Measurements from ENCODE around the gene NPTXR.
A peak's percentile ranks its signal among the peaks of the same experiment; 100 is the strongest.
"Not testable (repeated sequence)": the region's sequence is repeated elsewhere in the genome, so short reads cannot be mapped to it uniquely, and the experiment has no call there.

The NPTXR gene

GRCh38 chr22:38868886-38869381, 25.1 kb upstream of the NPTXR start:
- peak in 47 of 56 donors; percentile 23 to 86 (median 53) for DNase-seq

GRCh38 chr22:38868286-38868721, 24.5 kb upstream of the NPTXR start:
- DNase-seq = no peak

DNA sequence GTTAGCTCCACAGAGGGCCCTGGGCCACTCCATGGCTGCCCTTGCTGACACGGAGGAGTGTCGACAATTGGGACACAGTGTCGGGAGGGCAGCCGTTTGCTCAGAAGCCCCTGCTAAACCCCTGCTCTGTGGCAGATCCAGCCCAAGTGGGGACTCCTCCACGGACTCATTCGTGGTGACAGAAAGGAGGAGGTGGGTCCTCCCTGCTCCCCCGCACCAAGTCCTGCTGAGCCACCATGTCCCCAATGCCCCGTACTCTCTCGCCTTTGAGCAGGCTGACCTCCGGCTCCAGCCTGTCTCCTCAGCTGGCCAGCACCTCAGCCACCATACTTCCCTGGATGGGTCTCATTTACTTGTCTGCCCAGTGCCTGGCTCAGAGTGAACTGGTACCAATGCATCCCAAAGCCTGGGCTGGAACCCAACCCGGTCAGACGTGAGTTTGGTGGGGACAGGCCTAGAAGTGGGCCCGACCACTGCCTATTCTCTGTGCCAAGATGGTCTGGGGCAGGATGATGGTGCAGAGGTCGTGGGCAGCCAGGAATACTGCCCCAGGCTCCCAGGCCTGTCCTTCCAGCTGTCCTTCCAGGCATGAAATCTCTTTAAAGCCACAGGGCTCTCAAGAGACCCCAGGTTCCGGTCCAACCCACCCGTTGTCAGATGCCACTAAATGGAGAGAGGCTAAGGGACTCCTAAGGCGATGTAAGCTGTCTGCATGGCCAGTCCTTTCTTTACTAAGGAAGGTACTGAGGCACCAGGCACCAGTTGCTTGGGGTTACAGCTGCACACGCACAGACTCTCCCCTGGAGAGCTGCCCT, 23.9 kb upstream of the NPTXR start:
- DNase-seq = no peak

DNA sequence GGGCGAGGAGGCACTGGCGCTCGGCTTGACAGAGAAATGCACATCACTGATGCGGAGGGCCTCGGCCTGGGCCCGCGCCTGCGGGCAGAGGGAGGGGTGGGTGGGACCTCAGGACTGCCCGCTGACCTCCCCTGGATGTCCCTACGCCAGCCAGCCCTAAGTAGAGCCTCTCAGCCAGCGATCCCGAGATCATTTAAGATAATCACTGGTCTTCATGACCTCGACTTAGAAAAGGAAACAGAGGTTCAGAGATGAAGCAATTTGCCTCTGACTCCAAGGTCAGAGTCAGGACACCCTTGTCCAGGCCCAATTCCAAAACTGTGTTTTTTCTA, 23.3 kb upstream of the NPTXR start:
- no peak for DNase-seq

GRCh38 chr22:38866399-38867123, 22.7 kb upstream of the NPTXR start:
- no peak for DNase-seq

- no peak for DNase-seq
These were observed 22.2 kb upstream of the NPTXR start for GRCh38 chr22:38866024-38866398.

GRCh38 chr22:38865201-38866023, 21.6 kb upstream of the NPTXR start:
- no peak for DNase-seq

DNA sequence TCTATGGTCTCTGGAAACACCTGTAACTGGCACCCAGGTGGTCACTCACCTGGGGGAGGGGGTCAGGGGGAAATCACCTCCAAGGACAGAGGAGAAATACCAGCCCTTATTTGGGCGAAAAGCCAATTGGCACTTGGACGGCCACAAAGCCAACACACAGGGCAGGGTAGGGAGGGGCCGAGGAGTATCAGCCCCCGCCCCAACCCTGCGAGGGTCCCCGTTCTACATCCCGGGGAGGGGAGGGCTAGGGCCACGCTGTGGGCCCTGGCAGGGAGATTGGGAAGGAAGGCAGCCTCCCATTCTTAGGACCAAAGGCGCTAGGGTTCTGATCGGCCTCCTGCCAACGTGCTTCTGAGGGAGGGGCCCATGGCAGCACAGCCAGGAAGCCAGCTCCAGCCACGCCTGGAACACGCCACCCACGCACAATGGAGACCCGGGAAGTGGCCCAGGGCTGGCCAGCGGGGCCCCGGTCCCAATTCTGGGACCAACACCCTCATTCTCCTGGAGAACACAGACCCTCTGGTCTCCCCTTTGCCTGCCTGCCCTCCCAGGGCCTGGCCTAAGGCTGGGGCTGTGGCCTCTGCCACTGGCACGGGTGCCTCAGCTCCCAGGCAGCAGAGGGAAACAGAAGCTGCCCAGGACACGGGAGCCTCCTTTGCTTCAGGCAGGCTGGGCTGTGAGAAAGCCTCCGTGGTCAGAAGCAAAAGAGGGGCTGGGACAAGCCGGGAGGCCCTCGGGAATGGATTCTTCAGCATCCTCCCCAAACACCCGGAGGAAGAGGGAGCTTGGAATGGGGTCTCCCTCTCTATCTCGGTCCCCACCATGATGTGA, 20.7 kb upstream of the NPTXR start:
- no peak for DNase-seq

- no peak for DNase-seq
These were observed 19.8 kb upstream of the NPTXR start for GRCh38 chr22:38863531-38864131.

- DNase-seq = peak in 19 of 56 donors; percentile 12 to 62 (median 37)
These were observed 18.8 kb upstream of the NPTXR start for GRCh38 chr22:38862375-38863329.

DNA sequence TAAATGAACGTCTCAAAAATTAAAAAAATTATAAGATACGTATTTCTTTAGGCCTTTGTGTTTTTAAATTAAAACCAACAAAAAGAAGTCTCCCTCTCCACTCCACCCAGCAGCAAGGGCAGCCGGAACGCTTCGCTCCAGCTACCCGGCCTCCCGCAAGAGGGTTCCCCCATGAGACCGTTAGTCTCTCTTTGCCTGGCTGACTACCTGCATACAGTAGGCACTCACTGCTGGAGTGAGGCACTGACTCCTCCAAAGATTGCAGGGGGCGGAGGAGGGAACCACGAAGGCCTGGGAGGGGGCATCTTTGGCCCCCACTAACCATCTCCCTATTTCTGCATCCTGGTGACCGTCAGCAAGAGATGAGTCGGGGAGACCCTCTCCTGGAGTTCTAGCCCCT, 18.1 kb upstream of the NPTXR start:
- DNase-seq = no peak

GRCh38 chr22:38861170-38861876, 17.5 kb upstream of the NPTXR start:
- DNase-seq = no peak

DNA sequence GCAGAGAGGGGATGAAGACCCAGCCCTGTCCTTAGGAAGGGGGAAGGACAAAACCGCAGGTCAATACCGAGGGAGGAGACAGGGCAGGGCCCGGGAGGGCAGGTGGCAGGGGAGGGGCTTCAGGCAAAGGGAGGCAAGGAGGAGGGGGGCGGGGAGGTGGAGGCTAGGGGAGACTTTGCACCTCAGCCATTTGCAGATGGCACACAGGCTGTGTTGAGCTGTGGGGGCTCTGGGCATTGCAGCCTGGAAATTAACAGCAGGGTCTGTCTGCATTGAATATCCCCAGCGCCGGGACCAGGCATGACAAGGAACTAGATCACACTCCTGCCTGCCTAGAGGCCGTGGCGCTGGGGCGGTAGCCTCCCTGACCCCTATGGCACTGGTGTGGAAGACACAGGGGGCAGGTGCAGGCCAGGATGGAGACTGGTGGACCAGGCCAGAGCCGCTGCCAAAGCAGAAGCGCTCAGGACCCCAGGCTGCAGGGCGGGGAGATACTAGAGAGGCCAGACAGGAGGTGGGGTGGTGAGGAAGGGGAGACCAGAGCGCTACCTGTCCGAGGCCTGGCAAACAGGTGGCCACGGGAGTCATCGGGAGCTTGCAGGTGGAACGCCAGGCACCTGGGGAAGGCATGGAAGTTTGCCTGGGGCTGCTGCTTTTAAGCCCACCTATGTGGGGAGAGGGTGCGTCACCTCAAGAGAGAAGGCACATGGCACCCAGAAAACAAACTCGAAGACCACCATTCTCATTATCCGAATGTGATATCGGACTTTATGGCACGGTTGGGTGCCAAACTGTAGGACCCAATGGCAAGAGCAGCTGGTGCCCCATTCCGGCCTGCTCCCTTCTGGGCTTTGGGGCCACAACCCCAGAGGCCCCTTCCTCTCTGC, 16.7 kb upstream of the NPTXR start:
- no peak for DNase-seq

DNA sequence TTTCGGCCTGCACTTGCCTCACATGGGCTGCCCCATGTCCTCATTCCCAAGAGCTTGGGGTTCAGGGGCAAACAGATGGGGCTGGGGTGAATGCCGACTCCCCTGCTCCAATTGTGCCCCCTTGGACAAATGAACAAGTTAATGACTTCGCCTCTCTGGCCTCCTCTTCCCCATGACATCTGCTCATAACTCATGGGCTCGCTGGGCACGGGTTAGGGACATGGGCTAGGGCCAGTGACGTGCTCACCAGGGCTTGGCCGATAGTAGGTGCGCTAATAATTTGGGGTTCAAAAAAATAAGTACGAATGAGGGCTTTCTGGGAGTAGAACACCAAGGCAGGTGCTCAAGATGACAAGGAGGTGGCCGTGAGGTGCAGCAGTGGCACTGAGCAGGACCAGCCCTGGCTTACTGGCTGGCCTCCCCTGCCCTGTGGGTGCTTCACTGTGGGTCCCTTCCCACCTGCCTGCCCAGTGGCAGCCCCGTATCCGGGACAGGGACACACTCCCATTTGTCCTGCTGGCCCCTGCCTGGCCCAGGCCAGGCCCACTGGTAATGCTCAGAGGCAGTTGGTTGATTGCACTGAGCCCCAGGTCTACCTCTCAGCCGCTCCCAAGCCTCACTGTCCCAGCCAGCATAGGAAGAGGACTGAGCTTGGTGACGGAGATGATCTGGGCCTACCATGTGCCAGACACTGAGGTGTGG, 15.9 kb upstream of the NPTXR start:
- DNase-seq = no peak

DNA sequence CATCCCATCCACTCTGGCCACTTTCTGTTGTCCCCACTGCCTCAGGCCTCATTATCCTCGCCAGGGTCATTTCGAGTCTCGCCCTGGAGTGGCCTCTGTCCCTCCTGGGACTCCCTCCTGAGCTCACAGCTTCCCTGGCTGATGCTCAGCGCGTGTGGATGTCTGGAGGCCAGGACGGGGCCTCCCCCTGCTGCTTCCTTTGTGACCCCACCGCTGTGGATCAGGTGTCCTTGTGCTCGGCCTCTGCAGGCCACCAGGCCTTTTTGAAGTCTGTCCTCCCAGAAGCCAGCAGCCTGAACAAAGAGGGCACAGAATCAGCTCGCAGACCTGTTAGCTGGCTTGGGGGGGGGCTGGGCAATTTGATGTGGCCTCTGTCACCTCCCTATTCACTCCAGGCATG, 14.7 kb upstream of the NPTXR start:
- DNase-seq = no peak

GRCh38 chr22:38854476-38854875, 10.6 kb upstream of the NPTXR start:
- not testable (repeated sequence) for DNase-seq

GRCh38 chr22:38853883-38854282, 10.1 kb upstream of the NPTXR start:
- not testable (repeated sequence) for DNase-seq
